ENCODE results near the gene RNF208. TPM values are rescaled to one million over a fixed set of nuclear protein-coding genes. Genes with fewer than 3 reads are reported as not detected.

Gene RNF208
- total RNA-seq, 1 donor from 2014 or later = 5.8 TPM

GRCh38 chr9:137216188-137216965, 5.7 kb downstream of the RNF208 start:
- no peaks in the 10 kb centered on the region for H3K27me3 ChIP-seq (ENCODE audit: low read depth)
- no peaks in the 10 kb centered on the region for H3K9me3 ChIP-seq
- H3K27ac ChIP-seq = no peak overlapping the region
- no peak overlapping the region for H3K4me3 ChIP-seq
- peaks cover 25% of the 10 kb centered on the region for H3K4me1 ChIP-seq
- DNase-seq = no peak
- ATAC-seq = no peak
- intact Hi-C loops (cut with DNase I) = no loop called here
- H3K36me3 ChIP-seq = peaks cover 16% of the 10 kb centered on the region
- TF ChIP-seq CTCF (IDR thresholded peaks at IDR 0.05) = no peak

- intact Hi-C loops (cut with DNase I) = no loop called here
- H3K9me3 ChIP-seq = no peaks in the 10 kb centered on the region
- peaks cover 16% of the 10 kb centered on the region for H3K36me3 ChIP-seq
- ATAC-seq (no peak), DNase-seq (no peak)
- H3K4me1 ChIP-seq = peaks cover 25% of the 10 kb centered on the region
- H3K27me3 ChIP-seq (ENCODE audit: low read depth) = no peaks in the 10 kb centered on the region
- no peak overlapping the region for H3K4me3 ChIP-seq
- H3K27ac ChIP-seq = no peak overlapping the region
- TF ChIP-seq CTCF (IDR thresholded peaks at IDR 0.05) = no peak
Measured at GRCh38 chr9:137215196-137215986, 6.6 kb downstream of the RNF208 start.

GRCh38 chr9:137214620-137215019, 7.4 kb downstream of the RNF208 start:
- Histone ChIP-seq H3K36me3 (peaks cover 18% of the 10 kb centered on the region), H3K9me3 (no peaks in the 10 kb centered on the region), H3K4me3 (no peak overlapping the region), H3K27me3 (ENCODE audit: low read depth) (no peaks in the 10 kb centered on the region), H3K4me1 (peaks cover 25% of the 10 kb centered on the region), H3K27ac (no peak overlapping the region)
- TF ChIP-seq CTCF (IDR thresholded peaks at IDR 0.05) = no peak
- no peak for ATAC-seq
- DNase-seq = no peak
- intact Hi-C loops (cut with DNase I) = no loop called here

GRCh38 chr9:137213160-137214060, 8.6 kb downstream of the RNF208 start:
- ATAC-seq = no peak
- H3K36me3 ChIP-seq = peaks cover 24% of the 10 kb centered on the region

More at GRCh38 chr9:137213160-137214060, 8.6 kb downstream of the RNF208 start:
- no peak for DNase-seq
- H3K4me3 ChIP-seq = no peak overlapping the region
- intact Hi-C loops (cut with DNase I) = no loop called here
- H3K27me3 ChIP-seq (ENCODE audit: low read depth) = no peaks in the 10 kb centered on the region
- H3K27ac ChIP-seq = no peak overlapping the region
- TF ChIP-seq CTCF (IDR thresholded peaks at IDR 0.05) = no peak
- H3K9me3 ChIP-seq = no peaks in the 10 kb centered on the region
- H3K4me1 ChIP-seq = peaks cover 16% of the 10 kb centered on the region

Data from lower lobe of right lung (tissue), 2 donors.